Measurements from ENCODE around the gene STK24.

Gene STK24

GRCh38 chr13:98396071-98396710 is 180.7 kb downstream of the STK24 start:
- no peaks in the 10 kb centered on the region for H3K36me3 ChIP-seq (ENCODE audit: low read length)
- TF ChIP-seq EZH2phosphoT487 (conservative IDR thresholded peaks at IDR 0.05; ENCODE audit: low read length) (no peak), CTCF (IDR thresholded peaks at IDR 0.05; ENCODE audit: insufficient read depth, low read length, poor library complexity, severe bottlenecking) (no peak)

More at GRCh38 chr13:98396071-98396710, 180.7 kb downstream of the STK24 start:
- Histone ChIP-seq H3K4me3 (ENCODE audit: insufficient read depth, low read length, poor library complexity, severe bottlenecking) (no peak overlapping the region), H3K9me3 (ENCODE audit: insufficient read depth, low read length) (no peaks in the 10 kb centered on the region), H4K20me1 (ENCODE audit: low read depth, low read length) (no peaks in the 10 kb centered on the region), H3K4me2 (ENCODE audit: low read depth, low read length, poor library complexity, severe bottlenecking) (no peak overlapping the region), H2AFZ (ENCODE audit: low read depth, low read length, severe bottlenecking) (no peak overlapping the region), H3K9me2 (replicated peaks; ENCODE audit: insufficient read depth, low read length) (no peaks in the 10 kb centered on the region), H3K9ac (ENCODE audit: low read length) (no peak overlapping the region), H3K27me3 (ENCODE audit: low read length) (no peaks in the 10 kb centered on the region), H3K27ac (ENCODE audit: low read depth, low read length) (no peak overlapping the region), H3K79me2 (ENCODE audit: insufficient read depth, low read length) (no peaks in the 10 kb centered on the region), H3F3A (ENCODE audit: insufficient read depth) (no peaks in the 10 kb centered on the region)

Measured in SU-DHL-6 (cell line).